Epithelial cell of esophagus (primary cell): ENCODE measurements around the gene LOC128125822.

ENCODE experiments used
- DNase-seq: peaks from one replicate; pipeline ENCODE4 v3.0.0; 2010; ENCODE audit warnings: low read depth
- H3K4me3 ChIP-seq: 2 replicates; pipeline ENCODE4 v1.5.1; 2011; ENCODE audit warnings: mild to moderate bottlenecking, low read length, control low read depth
- TF ChIP-seq, protein P1 (sequence below): IDR thresholded peaks from 2 replicates; pipeline ENCODE4 v1.5.1; 2011; ENCODE audit warnings: low read depth, mild to moderate bottlenecking, low read length, control low read depth, inconsistent platforms; ENCODE audit not compliant: insufficient read depth; ENCODE audit errors: missing control alignments

LOC128125822 gene

DNA sequence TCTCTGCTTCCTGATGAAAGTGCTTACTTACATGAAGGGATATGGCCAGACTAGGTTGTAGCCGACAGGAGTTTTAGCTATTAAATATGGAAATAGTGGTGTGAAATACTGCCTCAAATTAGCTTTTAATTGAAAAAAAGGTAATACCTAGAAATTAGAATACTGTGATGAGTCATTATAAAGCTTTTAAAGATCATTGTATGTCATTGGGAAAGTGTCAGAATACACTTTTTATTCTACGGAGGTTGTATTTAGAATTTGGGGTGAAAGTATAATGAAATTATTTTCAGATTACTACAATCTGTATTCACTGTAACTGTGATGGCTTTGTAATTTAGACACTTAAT, 2.2 kb downstream of the LOC128125822 start:
- DNase-seq: no peak

DNA sequence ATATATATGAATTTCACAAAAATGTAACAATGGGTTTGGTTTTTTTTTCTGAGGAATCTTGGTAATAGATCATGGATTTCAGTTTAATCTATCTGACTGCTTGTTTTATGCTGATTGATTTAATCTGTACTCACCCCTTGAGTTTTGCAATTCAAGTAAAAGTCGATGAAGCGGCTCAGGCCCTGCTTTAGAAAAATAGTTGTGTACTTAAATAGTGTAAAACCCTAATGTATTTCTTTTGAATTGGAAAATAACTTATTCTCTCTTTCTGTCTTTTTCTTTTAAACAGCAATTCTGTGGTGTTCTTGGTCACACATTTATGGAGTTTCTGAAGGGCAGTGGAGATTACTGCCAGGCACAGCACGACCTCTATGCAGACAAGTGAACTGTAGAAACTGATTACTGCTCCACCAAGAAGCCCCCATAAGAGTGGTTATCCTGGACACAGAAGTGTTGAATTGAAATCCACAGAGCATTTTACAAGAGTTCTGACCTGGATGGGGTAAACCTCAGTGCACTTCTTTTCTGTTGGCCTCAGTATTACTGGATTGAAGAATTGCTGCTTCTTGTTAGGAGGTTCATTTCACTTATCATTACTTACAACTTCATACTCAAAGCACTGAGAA, 4.0 kb downstream of the LOC128125822 start:
- DNase-seq: no peak
- no peak overlapping the region for H3K4me3 ChIP-seq
- TF ChIP-seq, protein P1, sequence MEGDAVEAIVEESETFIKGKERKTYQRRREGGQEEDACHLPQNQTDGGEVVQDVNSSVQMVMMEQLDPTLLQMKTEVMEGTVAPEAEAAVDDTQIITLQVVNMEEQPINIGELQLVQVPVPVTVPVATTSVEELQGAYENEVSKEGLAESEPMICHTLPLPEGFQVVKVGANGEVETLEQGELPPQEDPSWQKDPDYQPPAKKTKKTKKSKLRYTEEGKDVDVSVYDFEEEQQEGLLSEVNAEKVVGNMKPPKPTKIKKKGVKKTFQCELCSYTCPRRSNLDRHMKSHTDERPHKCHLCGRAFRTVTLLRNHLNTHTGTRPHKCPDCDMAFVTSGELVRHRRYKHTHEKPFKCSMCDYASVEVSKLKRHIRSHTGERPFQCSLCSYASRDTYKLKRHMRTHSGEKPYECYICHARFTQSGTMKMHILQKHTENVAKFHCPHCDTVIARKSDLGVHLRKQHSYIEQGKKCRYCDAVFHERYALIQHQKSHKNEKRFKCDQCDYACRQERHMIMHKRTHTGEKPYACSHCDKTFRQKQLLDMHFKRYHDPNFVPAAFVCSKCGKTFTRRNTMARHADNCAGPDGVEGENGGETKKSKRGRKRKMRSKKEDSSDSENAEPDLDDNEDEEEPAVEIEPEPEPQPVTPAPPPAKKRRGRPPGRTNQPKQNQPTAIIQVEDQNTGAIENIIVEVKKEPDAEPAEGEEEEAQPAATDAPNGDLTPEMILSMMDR: no peak

More for the DNA sequence above, 2.2 kb downstream of the LOC128125822 start:
- H3K4me3 ChIP-seq: peak overlapping the region; percentile 92
- TF ChIP-seq, protein P1: no peak

DNA sequence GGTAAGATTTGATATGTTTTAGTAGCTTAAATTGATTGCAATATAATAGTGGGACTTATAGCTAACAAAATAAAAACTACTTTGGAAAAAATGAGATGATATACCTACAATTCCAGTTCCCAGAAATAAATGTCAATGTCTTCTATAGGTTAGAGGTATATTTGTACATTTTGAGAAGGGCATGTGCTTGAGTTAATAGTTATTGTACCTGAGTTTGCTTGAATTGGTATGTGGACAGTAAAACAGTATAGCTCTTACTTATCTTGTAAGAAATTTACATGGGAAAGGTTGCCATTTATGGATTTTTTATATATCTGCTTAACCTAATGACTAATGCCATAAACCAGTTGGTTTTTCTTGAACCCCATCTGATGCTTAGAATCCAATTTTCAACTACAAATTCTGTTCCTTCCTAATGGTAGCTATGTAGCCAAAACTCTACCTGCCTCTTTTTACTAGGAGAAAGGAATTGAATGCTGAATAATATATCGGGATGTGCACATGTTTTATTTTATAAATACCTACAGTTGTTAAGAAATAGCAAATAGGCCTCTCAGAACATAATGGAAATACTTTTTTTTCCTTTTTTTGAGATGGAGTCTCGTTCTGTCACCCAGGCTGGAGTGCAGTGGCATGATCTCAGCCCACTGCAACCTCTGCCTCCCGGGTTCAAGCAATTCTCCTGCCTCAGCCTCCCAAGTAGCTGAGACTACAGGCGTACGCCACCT, 4.9 kb downstream of the LOC128125822 start:
- no peak overlapping the region for H3K4me3 ChIP-seq
- TF ChIP-seq, protein P1: no peak
- no peak for DNase-seq

DNA sequence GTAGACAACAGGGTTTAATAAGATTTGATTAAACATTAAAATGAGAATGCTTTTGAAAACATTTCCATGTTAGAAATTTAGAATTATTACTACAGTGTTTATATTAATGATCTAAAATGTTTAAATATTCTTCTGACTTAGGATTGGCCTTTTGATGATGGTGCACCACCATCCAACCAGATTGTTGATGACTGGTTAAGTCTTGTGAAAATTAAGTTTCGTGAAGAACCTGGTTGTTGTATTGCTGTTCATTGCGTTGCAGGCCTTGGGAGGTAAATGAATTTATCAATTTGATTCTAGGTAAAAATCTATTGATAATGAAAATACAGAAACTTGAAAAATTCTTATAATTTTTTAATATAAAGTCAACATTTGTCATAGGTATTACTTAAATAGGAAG, 6.5 kb downstream of the LOC128125822 start:
- TF ChIP-seq, protein P1: no peak
- DNase-seq: no peak

DNA sequence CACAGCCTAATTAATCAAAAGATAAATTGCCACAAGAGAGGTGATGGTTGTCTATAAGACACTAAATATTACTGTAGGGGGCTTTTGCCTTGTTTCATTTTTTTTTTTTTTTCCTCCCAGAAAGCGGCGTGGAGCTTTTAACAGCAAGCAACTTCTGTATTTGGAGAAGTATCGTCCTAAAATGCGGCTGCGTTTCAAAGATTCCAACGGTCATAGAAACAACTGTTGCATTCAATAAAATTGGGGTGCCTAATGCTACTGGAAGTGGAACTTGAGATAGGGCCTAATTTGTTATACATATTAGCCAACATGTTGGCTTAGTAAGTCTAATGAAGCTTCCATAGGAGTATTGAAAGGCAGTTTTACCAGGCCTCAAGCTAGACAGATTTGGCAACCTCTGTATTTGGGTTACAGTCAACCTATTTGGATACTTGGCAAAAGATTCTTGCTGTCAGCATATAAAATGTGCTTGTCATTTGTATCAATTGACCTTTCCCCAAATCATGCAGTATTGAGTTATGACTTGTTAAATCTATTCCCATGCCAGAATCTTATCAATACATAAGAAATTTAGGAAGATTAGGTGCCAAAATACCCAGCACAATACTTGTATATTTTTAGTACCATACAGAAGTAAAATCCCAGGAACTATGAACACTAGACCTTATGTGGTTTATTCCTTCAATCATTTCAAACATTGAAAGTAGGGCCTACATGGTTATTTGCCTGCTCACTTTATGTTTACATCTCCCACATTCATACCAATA, 7.8 kb downstream of the LOC128125822 start:
- no peak overlapping the region for H3K4me3 ChIP-seq
- TF ChIP-seq, protein P1: no peak
- no peak for DNase-seq

More for the DNA sequence above, 6.5 kb downstream of the LOC128125822 start:
- no peak overlapping the region for H3K4me3 ChIP-seq

DNA sequence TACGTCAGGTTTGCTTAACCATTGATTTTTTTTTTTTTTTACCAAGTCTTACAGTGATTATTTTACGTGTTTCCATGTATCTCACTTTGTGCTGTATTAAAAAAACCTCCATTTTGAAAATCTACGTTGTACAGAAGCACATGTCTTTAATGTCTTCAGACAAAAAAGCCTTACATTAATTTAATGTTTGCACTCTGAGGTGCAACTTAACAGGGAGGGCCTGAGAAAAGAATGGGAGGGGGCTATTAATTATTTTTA, 8.4 kb downstream of the LOC128125822 start:
- TF ChIP-seq, protein P1: no peak
- DNase-seq: no peak

More for the DNA sequence above, 8.4 kb downstream of the LOC128125822 start:
- no peak overlapping the region for H3K4me3 ChIP-seq
